Hematopoietic multipotent progenitor cell treated with erythropoietin and hydrocortisone succinate and interleukin-3 and kit ligand, for 6 days (in vitro differentiated cells): ENCODE measurements around the gene C13orf46.
A peak's percentile ranks its signal among the peaks of the same experiment; 100 is the strongest.
"Not testable (repeated sequence)": the region's sequence is repeated elsewhere in the genome, so short reads cannot be mapped to it uniquely, and the experiment has no call there.

ENCODE experiments used
- DNase-seq: peaks from one replicate; pipeline ENCODE4 v3.0.0-alpha.2; 2015

C13orf46 gene

GRCh38 chr13:113973218-113974164, at the start of gene C13orf46:
Gene C13orf46, minus strand, starts transcription at chr13:113974076. Its CDS starts 79 bp downstream, at chr13:113973997.
- DNase-seq = no peak

GRCh38 chr13:114022876-114023275, 49.0 kb upstream of the C13orf46 start:
- DNase-seq = no peak

- DNase-seq = no peak
Observed at GRCh38 chr13:114022309-114022669, 48.4 kb upstream of the C13orf46 start.

- DNase-seq = no peak
Observed at GRCh38 chr13:114021464-114022308, 47.8 kb upstream of the C13orf46 start.

- DNase-seq = no peak
Observed at GRCh38 chr13:114020750-114021463, 47.0 kb upstream of the C13orf46 start.

- DNase-seq = not testable (repeated sequence)
Observed at GRCh38 chr13:114020134-114020533, 46.3 kb upstream of the C13orf46 start.

- DNase-seq = peak; percentile 60
Observed at GRCh38 chr13:114019367-114019766, 45.5 kb upstream of the C13orf46 start.

GRCh38 chr13:114018461-114019055, 44.7 kb upstream of the C13orf46 start:
- DNase-seq = no peak

- no peak for DNase-seq
Observed at GRCh38 chr13:114017966-114018365, 44.1 kb upstream of the C13orf46 start.

- DNase-seq = peak; percentile 32
Observed at GRCh38 chr13:114017028-114017630, 43.3 kb upstream of the C13orf46 start.

GRCh38 chr13:114016321-114017027, 42.6 kb upstream of the C13orf46 start:
- no peak for DNase-seq

- DNase-seq = no peak
Observed at GRCh38 chr13:114015969-114016295, 42.1 kb upstream of the C13orf46 start.

GRCh38 chr13:114015111-114015968, 41.5 kb upstream of the C13orf46 start:
- DNase-seq = no peak

- DNase-seq = no peak
Observed at GRCh38 chr13:114013952-114014629, 40.2 kb upstream of the C13orf46 start.

- no peak for DNase-seq
Observed at GRCh38 chr13:114013336-114013735, 39.5 kb upstream of the C13orf46 start.

- no peak for DNase-seq
Observed at GRCh38 chr13:114012921-114013320, 39.0 kb upstream of the C13orf46 start.

GRCh38 chr13:114012141-114012540, 38.3 kb upstream of the C13orf46 start:
- DNase-seq = no peak

- DNase-seq = no peak
Observed at GRCh38 chr13:114011226-114011625, 37.4 kb upstream of the C13orf46 start.

- no peak for DNase-seq
Observed at GRCh38 chr13:114010401-114011101, 36.7 kb upstream of the C13orf46 start.
